OCI-LY1 (cell line): ENCODE measurements around the gene SPHK2.
"Not testable (repeated sequence)": the region's sequence is repeated elsewhere in the genome, so short reads cannot be mapped to it uniquely, and the experiment has no call there.

Experiments used
- EZH2 ChIP-seq: fragments of 200-600 bp; sonication (generic), shearing (Covaris generic); IDR thresholded peaks from 2 replicates; pipeline ENCODE4 v1.8.0; 2017; ENCODE audit warnings: borderline replicate concordance, mixed run types, mild to moderate bottlenecking, antibody characterized with exemption, low read length, moderate library complexity, mixed read lengths
- TF ChIP-seq, protein P1 (sequence below): fragments of 200-600 bp; sonication (generic), shearing (Covaris generic); IDR thresholded peaks from 2 replicates; pipeline ENCODE4 v1.5.1; 2017; ENCODE audit warnings: mild to moderate bottlenecking, antibody characterized with exemption, low read length, moderate library complexity, mixed read lengths

DNA sequence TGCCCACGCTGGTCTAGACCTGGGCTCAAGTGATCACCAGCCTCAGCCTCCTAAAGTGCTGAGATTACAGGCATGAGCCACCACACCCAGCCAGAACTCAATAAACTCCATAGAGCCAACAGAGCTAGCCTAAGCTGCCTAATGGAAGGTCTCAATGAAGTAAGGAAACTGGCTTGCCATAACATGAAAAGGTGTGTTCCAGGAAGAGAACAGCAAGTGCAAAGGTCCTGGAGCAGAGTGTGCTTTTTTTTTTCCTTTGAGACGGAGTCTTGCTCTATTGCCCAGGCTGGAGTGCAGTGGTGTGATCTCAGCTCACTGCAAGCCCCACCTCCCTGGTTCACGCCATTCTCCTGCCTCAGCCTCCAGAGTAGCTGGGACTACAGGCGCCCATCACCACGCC lies 38.5 kb downstream of the SPHK2 start:
- TF ChIP-seq, protein P1, sequence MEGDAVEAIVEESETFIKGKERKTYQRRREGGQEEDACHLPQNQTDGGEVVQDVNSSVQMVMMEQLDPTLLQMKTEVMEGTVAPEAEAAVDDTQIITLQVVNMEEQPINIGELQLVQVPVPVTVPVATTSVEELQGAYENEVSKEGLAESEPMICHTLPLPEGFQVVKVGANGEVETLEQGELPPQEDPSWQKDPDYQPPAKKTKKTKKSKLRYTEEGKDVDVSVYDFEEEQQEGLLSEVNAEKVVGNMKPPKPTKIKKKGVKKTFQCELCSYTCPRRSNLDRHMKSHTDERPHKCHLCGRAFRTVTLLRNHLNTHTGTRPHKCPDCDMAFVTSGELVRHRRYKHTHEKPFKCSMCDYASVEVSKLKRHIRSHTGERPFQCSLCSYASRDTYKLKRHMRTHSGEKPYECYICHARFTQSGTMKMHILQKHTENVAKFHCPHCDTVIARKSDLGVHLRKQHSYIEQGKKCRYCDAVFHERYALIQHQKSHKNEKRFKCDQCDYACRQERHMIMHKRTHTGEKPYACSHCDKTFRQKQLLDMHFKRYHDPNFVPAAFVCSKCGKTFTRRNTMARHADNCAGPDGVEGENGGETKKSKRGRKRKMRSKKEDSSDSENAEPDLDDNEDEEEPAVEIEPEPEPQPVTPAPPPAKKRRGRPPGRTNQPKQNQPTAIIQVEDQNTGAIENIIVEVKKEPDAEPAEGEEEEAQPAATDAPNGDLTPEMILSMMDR: not testable (repeated sequence)
- TF ChIP-seq EZH2: not testable (repeated sequence)
